ENCODE data around the gene POU2F1. TPM values are rescaled to one million over a fixed set of nuclear protein-coding genes. Genes with fewer than 3 reads are reported as not detected.

POU2F1 gene
- total RNA-seq, 1 experiment from 2014 or later, result 28.5 TPM

GRCh38 chr1:167441222-167441621 is 220.5 kb downstream of the POU2F1 start:
- H3K79me2 ChIP-seq (ENCODE audit: low read depth), result no peaks in the 10 kb centered on the region
- CTCF ChIA-PET, result interaction anchor here (0.5 to 1.0 kb wide), 2 partner anchors 14 to 969 kb away, joined by 4 read pairs; no protein-coding TSS in a partner anchor
- no peak overlapping the region for H3K4me3 ChIP-seq
- peaks cover 16% of the 10 kb centered on the region for H3K4me1 ChIP-seq (replicated peaks; ENCODE audit: insufficient read depth)
- H3K27me3 ChIP-seq (ENCODE audit: insufficient read depth, low read depth), result no peaks in the 10 kb centered on the region
- no peaks in the 10 kb centered on the region for H3K9me3 ChIP-seq (ENCODE audit: insufficient read depth, low read depth)
- peak overlapping the region; percentile 61 for H3K4me2 ChIP-seq
- H3K9me2 ChIP-seq (ENCODE audit: insufficient read depth), result no peaks in the 10 kb centered on the region
- no TSS peak for BruUV-seq (replicated peaks)
- peak overlapping the region; percentile 52 for H3K27ac ChIP-seq
- POLR2A ChIA-PET (ENCODE audit: unreplicated experiment), result interaction anchor here (0.6 kb wide), 1 partner anchor 221 kb away, joined by 6 read pairs; no protein-coding TSS in a partner anchor
- DNase-seq, result no peak
- H4K20me1 ChIP-seq (ENCODE audit: insufficient read depth), result no peaks in the 10 kb centered on the region
- TF ChIP-seq CTCF (conservative IDR thresholded peaks at IDR 0.05) (no peak), EZH2 (IDR thresholded peaks at IDR 0.05; ENCODE audit: low read depth) (no peak)
- no peak overlapping the region for H2AFZ ChIP-seq
- H3F3A ChIP-seq (ENCODE audit: insufficient read depth, low read depth), result no peaks in the 10 kb centered on the region; the same call in 1 of the 2 replicates
- intact Hi-C loops (cut with micrococcal nuclease; ENCODE audit: unreplicated experiment), result no loop called here
- H3K36me3 ChIP-seq (ENCODE audit: low read depth), result no peaks in the 10 kb centered on the region

GRCh38 chr1:167442142-167442848 is 221.6 kb downstream of the POU2F1 start:
- Histone ChIP-seq H3K9me2 (ENCODE audit: insufficient read depth) (no peaks in the 10 kb centered on the region), H3K4me2 (peak overlapping the region; percentile 61), H3K4me3 (0 out of 2 replicates have a peak overlapping the region, but pooled peaks have one; percentile 3), H3K4me1 (replicated peaks; ENCODE audit: insufficient read depth) (peaks cover 21% of the 10 kb centered on the region), H4K20me1 (ENCODE audit: insufficient read depth) (no peaks in the 10 kb centered on the region), H3K36me3 (ENCODE audit: low read depth) (no peaks in the 10 kb centered on the region), H3K9me3 (ENCODE audit: insufficient read depth, low read depth) (no peaks in the 10 kb centered on the region), H3K27me3 (ENCODE audit: insufficient read depth, low read depth) (no peaks in the 10 kb centered on the region), H2AFZ (peak overlapping the region; percentile 23; the same call in 1 of the 2 replicates), H3F3A (ENCODE audit: insufficient read depth, low read depth) (peaks cover 5% of the 10 kb centered on the region), H3K27ac (peak overlapping the region; percentile 52; the same call in 1 of the 2 replicates), H3K79me2 (ENCODE audit: low read depth) (no peaks in the 10 kb centered on the region)
- no TSS peak for BruUV-seq (replicated peaks)
- intact Hi-C loops (cut with micrococcal nuclease; ENCODE audit: unreplicated experiment), result loop anchor here (1.0 to 2.0 kb wide), 8 partner anchors 41 to 532 kb away; partner anchors contain the start of gene POU2F1
- no peak for TF ChIP-seq EZH2 (IDR thresholded peaks at IDR 0.05; ENCODE audit: low read depth)
- peak; percentile 91 for TF ChIP-seq CTCF (conservative IDR thresholded peaks at IDR 0.05)
- ChIA-PET POLR2A (ENCODE audit: unreplicated experiment) (interaction anchor here (0.7 kb wide), 1 partner anchor 43 kb away, joined by 3 read pairs; no protein-coding TSS in a partner anchor), CTCF (interaction anchor here (0.9 kb wide), 1 partner anchor 91 kb away, joined by 6 read pairs; no protein-coding TSS in a partner anchor)
- DNase-seq, result peak; percentile 92

- Histone ChIP-seq H4K20me1 (ENCODE audit: insufficient read depth) (no peaks in the 10 kb centered on the region), H3K9me3 (ENCODE audit: insufficient read depth, low read depth) (no peaks in the 10 kb centered on the region), H2AFZ (no peak overlapping the region), H3F3A (ENCODE audit: insufficient read depth, low read depth) (peaks cover 8% of the 10 kb centered on the region), H3K27me3 (ENCODE audit: insufficient read depth, low read depth) (no peaks in the 10 kb centered on the region), H3K27ac (no peak overlapping the region), H3K4me3 (no peak overlapping the region), H3K4me1 (replicated peaks; ENCODE audit: insufficient read depth) (peaks cover 26% of the 10 kb centered on the region), H3K4me2 (no peak overlapping the region), H3K79me2 (ENCODE audit: low read depth) (no peaks in the 10 kb centered on the region), H3K9me2 (ENCODE audit: insufficient read depth) (no peaks in the 10 kb centered on the region), H3K36me3 (ENCODE audit: low read depth) (no peaks in the 10 kb centered on the region)
- ChIA-PET CTCF (interaction anchor here (0.6 to 0.9 kb wide), 2 partner anchors 8 to 91 kb away, joined by 3 to 6 read pairs; no protein-coding TSS in a partner anchor), POLR2A (ENCODE audit: unreplicated experiment) (interaction anchor here (0.7 kb wide), 1 partner anchor 43 kb away, joined by 3 read pairs; no protein-coding TSS in a partner anchor)
- intact Hi-C loops (cut with micrococcal nuclease; ENCODE audit: unreplicated experiment), result loop anchor here (1.0 to 2.0 kb wide), 8 partner anchors 42 to 533 kb away; partner anchors contain the start of gene POU2F1
- no TSS peak for BruUV-seq (replicated peaks)
- TF ChIP-seq EZH2 (IDR thresholded peaks at IDR 0.05; ENCODE audit: low read depth) (no peak), CTCF (conservative IDR thresholded peaks at IDR 0.05) (no peak)
- no peak for DNase-seq
These were observed 222.3 kb downstream of the POU2F1 start for GRCh38 chr1:167442854-167443565.
